Suprapubic skin (tissue), 4 donors: ENCODE measurements around the gene EI24. TPM values are rescaled to one million over a fixed set of nuclear protein-coding genes. Genes with fewer than 3 reads are reported as not detected.
"Not testable (repeated sequence)": the region's sequence is repeated elsewhere in the genome, so short reads cannot be mapped to it uniquely, and the experiment has no call there.

Experiments used
- DNase-seq, 2 donors: peaks; one replicate each; pipeline ENCODE4 v3.0.0-alpha.2; 2019; ENCODE audit warnings: low spot score in 2 of 2
- H3K27ac ChIP-seq: fragments of 200-600 bp; sonication (generic); one replicate; pipeline ENCODE4 v1.5.1; 2019
- H3K27me3 ChIP-seq: fragments of 200-600 bp; sonication (generic); one replicate; pipeline ENCODE4 v1.5.1; 2019
- H3K36me3 ChIP-seq: fragments of 200-600 bp; sonication (generic); one replicate; pipeline ENCODE4 v1.5.1; 2019
- H3K4me1 ChIP-seq: fragments of 200-600 bp; sonication (generic); one replicate; pipeline ENCODE4 v1.5.1; 2019
- H3K4me3 ChIP-seq: fragments of 200-600 bp; sonication (generic); one replicate; pipeline ENCODE4 v1.5.1; 2019; ENCODE audit warnings: mild to moderate bottlenecking
- H3K9me3 ChIP-seq: fragments of 200-600 bp; sonication (generic); one replicate; pipeline ENCODE4 v1.5.1; 2019
- CTCF ChIP-seq, 2 donors: fragments of 200-600 bp in 1 of 2; fragments of 450-650 bp in 1 of 2; sonication (generic) in 1 of 2; IDR thresholded peaks; one replicate each; pipeline ENCODE4 v1.5.1; 2016 to 2019; ENCODE audit warnings: antibody characterized with exemption in 2 of 2, mild to moderate bottlenecking in 1 of 2, moderate library complexity in 1 of 2
- EP300 ChIP-seq: sonication (generic); formaldehyde crosslinking; IDR thresholded peaks from one replicate; pipeline ENCODE4 v1.6.1; 2017; ENCODE audit warnings: antibody characterized with exemption
- POLR2A ChIP-seq, 2 donors: fragments of 450-650 bp; IDR thresholded peaks; one replicate each; pipeline ENCODE4 v1.6.1; 2017; ENCODE audit warnings: antibody characterized with exemption in 2 of 2, mild to moderate bottlenecking in 2 of 2, moderate library complexity in 2 of 2
- POLR2AphosphoS5 ChIP-seq, 3 donors: sonication (generic); formaldehyde crosslinking; IDR thresholded peaks; one replicate each; pipeline ENCODE4 v1.6.1; 2017; ENCODE audit warnings: antibody characterized with exemption in 3 of 3
- WGBS: methylation state at CpG from one replicate; pipeline ENCODE4 v1.1.5; 2018; 5-methylcytosine and 5-hydroxymethylcytosine counted together
- total RNA-seq, 4 donors: library from RNA; depleted of rRNA; stranded (reverse); fragments of >200 nt; gene quantifications; one replicate each; pipeline ENCODE4 v1.1.0, GENCODE V29; 2016

EI24 gene
- total RNA-seq, 4 donors from 2014 or later, result 58.9 to 127 (median 102) TPM

GRCh38 chr11:125566235-125566634 is 3.0 kb upstream of the EI24 start:
- TF ChIP-seq EP300, result no peak
- no peak for TF ChIP-seq POLR2A (IDR thresholded peaks at IDR 0.05)
- no peak for TF ChIP-seq CTCF (IDR thresholded peaks at IDR 0.05)
- TF ChIP-seq POLR2AphosphoS5 (IDR thresholded peaks at IDR 0.05), result no peak
- Histone ChIP-seq H3K36me3 (no peaks in the 10 kb centered on the region), H3K9me3 (no peaks in the 10 kb centered on the region), H3K4me3 (no peak overlapping the region), H3K27ac (no peak overlapping the region), H3K4me1 (peaks cover 17% of the 10 kb centered on the region), H3K27me3 (no peaks in the 10 kb centered on the region)
- 100% methylated on average over 2 of the region's 4 CpGs for WGBS
- DNase-seq, result no peak

- Histone ChIP-seq H3K4me1 (peaks cover 17% of the 10 kb centered on the region), H3K27me3 (no peaks in the 10 kb centered on the region), H3K27ac (peak overlapping the region; percentile 92), H3K4me3 (peak overlapping the region; percentile 98), H3K36me3 (peaks cover 22% of the 10 kb centered on the region), H3K9me3 (no peaks in the 10 kb centered on the region)
- WGBS, result under 1% methylated on average over 9 of the region's 9 CpGs
- no peak for TF ChIP-seq EP300
- TF ChIP-seq POLR2A (IDR thresholded peaks at IDR 0.05), result no peak
- DNase-seq, result no peak
Measured at GRCh38 chr11:125569915-125570621, 791 bp downstream of the EI24 start.

- WGBS, result 79% methylated on average over 2 of the region's 2 CpGs
- Histone ChIP-seq H3K4me1 (peaks cover 17% of the 10 kb centered on the region), H3K4me3 (no peak overlapping the region), H3K27ac (no peak overlapping the region), H3K9me3 (no peaks in the 10 kb centered on the region), H3K36me3 (peaks cover 30% of the 10 kb centered on the region), H3K27me3 (no peaks in the 10 kb centered on the region)
- DNase-seq, result no peak
- no peak for TF ChIP-seq POLR2AphosphoS5 (IDR thresholded peaks at IDR 0.05)
Measured at GRCh38 chr11:125570952-125571351, 1.7 kb downstream of the EI24 start.

GRCh38 chr11:125572916-125573315 is 3.6 kb downstream of the EI24 start:
- H3K36me3 ChIP-seq, result peaks cover 47% of the 10 kb centered on the region
- DNase-seq, result no peak
- no peaks in the 10 kb centered on the region for H3K9me3 ChIP-seq
- no peaks in the 10 kb centered on the region for H3K27me3 ChIP-seq
- H3K4me1 ChIP-seq, result peaks cover 17% of the 10 kb centered on the region
- no peak for TF ChIP-seq EP300
- TF ChIP-seq POLR2AphosphoS5 (IDR thresholded peaks at IDR 0.05), result no peak
- no peak for TF ChIP-seq POLR2A (IDR thresholded peaks at IDR 0.05)
- TF ChIP-seq CTCF (IDR thresholded peaks at IDR 0.05), result no peak
- 77% methylated on average over 5 of the region's 5 CpGs for WGBS
- H3K4me3 ChIP-seq, result no peak overlapping the region
- no peak overlapping the region for H3K27ac ChIP-seq

GRCh38 chr11:125577181-125577580 is 7.9 kb downstream of the EI24 start:
- H3K36me3 ChIP-seq, result peaks cover 90% of the 10 kb centered on the region
- not testable (repeated sequence) for H3K4me1 ChIP-seq, H3K27ac ChIP-seq, H3K27me3 ChIP-seq, H3K9me3 ChIP-seq, H3K4me3 ChIP-seq, DNase-seq
- 98% methylated on average over 14 of the region's 14 CpGs for WGBS

- no peak overlapping the region for H3K4me3 ChIP-seq
- no peaks in the 10 kb centered on the region for H3K4me1 ChIP-seq
- no peak for TF ChIP-seq EP300
- TF ChIP-seq POLR2A (IDR thresholded peaks at IDR 0.05), result no peak
- TF ChIP-seq CTCF (IDR thresholded peaks at IDR 0.05), result no peak
- no peak overlapping the region for H3K27ac ChIP-seq
- WGBS, result 94% methylated on average over 2 of the region's 2 CpGs
- no peaks in the 10 kb centered on the region for H3K27me3 ChIP-seq
- no peaks in the 10 kb centered on the region for H3K9me3 ChIP-seq
- peaks cover 95% of the 10 kb centered on the region for H3K36me3 ChIP-seq
- no peak for DNase-seq
Measured at GRCh38 chr11:125578783-125579182, 9.5 kb downstream of the EI24 start.

- Histone ChIP-seq H3K36me3 (peaks cover 97% of the 10 kb centered on the region), H3K4me3 (no peak overlapping the region), H3K9me3 (no peaks in the 10 kb centered on the region), H3K27ac (no peak overlapping the region), H3K27me3 (no peaks in the 10 kb centered on the region), H3K4me1 (no peaks in the 10 kb centered on the region)
- 93% methylated on average over 5 of the region's 5 CpGs for WGBS
- DNase-seq, result no peak
- TF ChIP-seq CTCF (IDR thresholded peaks at IDR 0.05) (no peak), EP300 (no peak), POLR2AphosphoS5 (IDR thresholded peaks at IDR 0.05) (no peak), POLR2A (IDR thresholded peaks at IDR 0.05) (no peak)
Measured at GRCh38 chr11:125579811-125580210, 10.5 kb downstream of the EI24 start.
